Measurements from ENCODE around the gene LRRIQ4. TPM values are rescaled to one million over a fixed set of nuclear protein-coding genes. Genes with fewer than 3 reads are reported as not detected.

Gene LRRIQ4
- total and polyA plus RNA-seq, 11 donors, result not detected

DNA sequence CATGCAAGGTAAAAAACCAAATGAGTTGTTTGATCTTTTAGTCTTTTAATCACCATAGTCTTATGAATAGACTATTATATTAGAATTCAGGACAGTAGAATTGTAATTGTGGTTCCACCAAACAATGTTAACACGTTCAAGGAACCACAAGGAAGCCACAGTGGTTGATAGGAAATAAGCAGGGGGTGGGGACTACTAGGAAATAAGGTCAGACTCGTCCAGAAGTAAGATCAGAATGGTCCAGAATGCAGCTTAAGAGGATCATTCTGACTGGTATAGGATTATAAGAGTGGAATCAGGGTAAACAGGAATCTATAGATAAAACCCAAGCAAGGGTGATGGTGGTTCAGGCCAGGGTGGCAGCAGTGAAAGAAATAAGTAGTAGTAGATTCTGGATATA is 31.9 kb upstream of the LRRIQ4 start:
- intact Hi-C loops (cut with DNase I), result no loop called here

DNA sequence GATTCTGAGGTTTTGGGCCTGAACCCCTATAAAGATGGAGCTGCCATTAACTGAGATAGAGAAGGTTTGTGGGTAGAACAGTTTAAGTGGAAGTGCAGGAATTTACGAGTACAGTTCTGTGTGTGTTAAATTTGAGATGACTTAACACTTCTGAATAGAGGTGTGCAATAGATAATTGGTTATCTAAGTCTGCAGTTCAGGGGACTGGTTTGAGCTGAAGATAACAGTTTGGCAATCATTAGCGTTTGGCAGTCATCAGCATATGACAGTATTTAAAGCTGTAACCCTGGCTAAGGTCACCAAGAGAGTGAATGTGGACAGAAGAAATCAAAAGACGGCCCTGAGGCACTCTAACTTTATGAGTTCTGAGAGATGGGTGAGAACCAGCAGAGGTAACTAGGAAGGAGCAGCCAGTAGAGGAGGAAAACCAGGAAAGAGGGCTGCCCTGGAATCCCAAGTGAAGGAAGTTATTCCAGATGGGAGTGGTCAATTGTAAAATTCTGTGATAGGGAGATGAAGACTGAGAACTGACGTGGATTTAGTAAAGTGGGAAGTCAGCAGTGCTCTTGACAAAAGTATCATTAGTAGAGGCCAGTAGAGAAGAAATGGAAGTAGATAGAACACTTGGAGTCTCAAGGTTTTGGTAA is 31.3 kb upstream of the LRRIQ4 start:
- 48 to 55% (median 51%) methylated on average over 4 of the region's 4 CpGs for WGBS, 4 donors
- intact Hi-C loops (cut with DNase I), result no loop called here
- DNase-seq (no peak), ATAC-seq (peak in 1 of 4 donors; percentile 66)
- no peak overlapping the region for H3K4me3 ChIP-seq
- H3K4me1 ChIP-seq, result peaks cover 0 to 14% (median 5%) of the 10 kb centered on the region in 12 donors
- no peaks in the 10 kb centered on the region for H3K27me3 ChIP-seq
- no peaks in the 10 kb centered on the region for H3K9me3 ChIP-seq
- H3K27ac ChIP-seq, result no peak overlapping the region
- H3K36me3 ChIP-seq, result peaks cover 0 to 100% (median 94%) of the 10 kb centered on the region in 9 donors
- TF ChIP-seq, protein P1, sequence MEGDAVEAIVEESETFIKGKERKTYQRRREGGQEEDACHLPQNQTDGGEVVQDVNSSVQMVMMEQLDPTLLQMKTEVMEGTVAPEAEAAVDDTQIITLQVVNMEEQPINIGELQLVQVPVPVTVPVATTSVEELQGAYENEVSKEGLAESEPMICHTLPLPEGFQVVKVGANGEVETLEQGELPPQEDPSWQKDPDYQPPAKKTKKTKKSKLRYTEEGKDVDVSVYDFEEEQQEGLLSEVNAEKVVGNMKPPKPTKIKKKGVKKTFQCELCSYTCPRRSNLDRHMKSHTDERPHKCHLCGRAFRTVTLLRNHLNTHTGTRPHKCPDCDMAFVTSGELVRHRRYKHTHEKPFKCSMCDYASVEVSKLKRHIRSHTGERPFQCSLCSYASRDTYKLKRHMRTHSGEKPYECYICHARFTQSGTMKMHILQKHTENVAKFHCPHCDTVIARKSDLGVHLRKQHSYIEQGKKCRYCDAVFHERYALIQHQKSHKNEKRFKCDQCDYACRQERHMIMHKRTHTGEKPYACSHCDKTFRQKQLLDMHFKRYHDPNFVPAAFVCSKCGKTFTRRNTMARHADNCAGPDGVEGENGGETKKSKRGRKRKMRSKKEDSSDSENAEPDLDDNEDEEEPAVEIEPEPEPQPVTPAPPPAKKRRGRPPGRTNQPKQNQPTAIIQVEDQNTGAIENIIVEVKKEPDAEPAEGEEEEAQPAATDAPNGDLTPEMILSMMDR (IDR thresholded peaks at IDR 0.05), result no peak
- no peak for TF ChIP-seq POLR2A (IDR thresholded peaks at IDR 0.05)

More for the DNA sequence above, 31.9 kb upstream of the LRRIQ4 start:
- Histone ChIP-seq H3K27ac (no peak overlapping the region), H3K9me3 (no peaks in the 10 kb centered on the region), H3K36me3 (peaks cover 0 to 100% (median 94%) of the 10 kb centered on the region in 9 donors), H3K27me3 (no peaks in the 10 kb centered on the region), H3K4me3 (no peak overlapping the region), H3K4me1 (peaks cover 0 to 20% (median 7%) of the 10 kb centered on the region in 12 donors)
- no peak for ATAC-seq
- DNase-seq, result no peak
- TF ChIP-seq POLR2A (IDR thresholded peaks at IDR 0.05), result no peak
- TF ChIP-seq, protein P1 (IDR thresholded peaks at IDR 0.05), result no peak
- 55 to 59% (median 57%) methylated on average over 2 of the region's 2 CpGs for WGBS, 4 donors

DNA sequence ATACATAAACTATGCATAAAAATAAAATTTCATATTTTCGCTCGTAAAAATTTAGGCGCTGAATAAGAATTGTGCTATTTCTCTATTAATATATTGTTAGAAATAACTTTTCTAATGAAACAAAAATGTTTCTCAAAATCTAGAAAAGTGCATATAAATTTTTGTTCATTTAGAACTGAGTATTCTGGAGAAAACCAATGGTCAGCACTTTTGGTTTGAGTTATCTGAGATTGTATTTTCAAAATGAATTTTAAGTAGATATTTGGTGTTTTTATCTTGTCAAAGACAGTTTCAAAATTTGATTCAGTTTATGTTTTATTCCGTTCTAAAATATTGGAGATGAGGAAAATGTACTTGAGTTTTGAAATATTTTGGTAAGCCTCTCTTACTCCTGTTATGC is 25.6 kb upstream of the LRRIQ4 start:
- Histone ChIP-seq H3K4me3 (no peak overlapping the region), H3K27me3 (no peaks in the 10 kb centered on the region), H3K27ac (no peak overlapping the region), H3K9me3 (no peaks in the 10 kb centered on the region), H3K36me3 (peaks cover 0 to 95% (median 76%) of the 10 kb centered on the region in 9 donors), H3K4me1 (no peaks in the 10 kb centered on the region)
- DNase-seq, result no peak
- no peak for ATAC-seq
- intact Hi-C loops (cut with DNase I), result no loop called here
- 94 to 98% (median 97%) methylated on average over 4 of the region's 4 CpGs for WGBS, 4 donors
- no peak for TF ChIP-seq POLR2A (IDR thresholded peaks at IDR 0.05)
- TF ChIP-seq, protein P1 (IDR thresholded peaks at IDR 0.05), result no peak

DNA sequence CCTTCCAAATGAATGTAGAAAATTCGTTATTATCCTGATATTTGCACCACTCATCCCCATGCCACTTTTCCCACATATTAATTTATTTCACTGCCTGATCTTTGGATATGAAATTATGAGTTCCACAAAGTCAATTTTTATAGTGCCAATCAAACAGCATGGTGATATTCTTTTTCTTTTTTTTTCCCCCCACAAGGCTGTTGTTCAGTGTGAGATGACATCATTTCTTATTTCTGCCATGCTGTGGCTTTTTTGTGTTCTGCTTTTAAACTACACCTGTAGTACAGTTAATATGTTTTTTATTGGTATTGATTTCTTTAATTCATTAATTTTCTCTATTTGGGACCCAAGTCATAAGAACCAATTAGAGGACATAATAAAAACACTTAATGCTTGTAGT is 24.9 kb upstream of the LRRIQ4 start:
- peaks cover 0 to 94% (median 75%) of the 10 kb centered on the region in 9 donors for H3K36me3 ChIP-seq
- intact Hi-C loops (cut with DNase I), result no loop called here

More for the DNA sequence above, 24.9 kb upstream of the LRRIQ4 start:
- no peak overlapping the region for H3K4me3 ChIP-seq
- no peak for ATAC-seq
- TF ChIP-seq, protein P1 (IDR thresholded peaks at IDR 0.05), result no peak
- TF ChIP-seq POLR2A (IDR thresholded peaks at IDR 0.05), result no peak
- WGBS, 4 donors, result 82 to 98% (median 89%) methylated on average over 1 of the region's 1 CpG
- no peaks in the 10 kb centered on the region for H3K27me3 ChIP-seq
- H3K9me3 ChIP-seq, result no peaks in the 10 kb centered on the region
- H3K4me1 ChIP-seq, result no peaks in the 10 kb centered on the region
- no peak for DNase-seq
- H3K27ac ChIP-seq, result no peak overlapping the region
